ENCODE measurements around the gene TMEM120A. TPM values are rescaled to one million over a fixed set of nuclear protein-coding genes. Genes with fewer than 3 reads are reported as not detected.
"Not testable (repeated sequence)": the region's sequence is repeated elsewhere in the genome, so short reads cannot be mapped to it uniquely, and the experiment has no call there.

Gene TMEM120A
- total RNA-seq, 4 donors from 2014 or later = 14.4 to 53.9 (median 20.1) TPM

DNA sequence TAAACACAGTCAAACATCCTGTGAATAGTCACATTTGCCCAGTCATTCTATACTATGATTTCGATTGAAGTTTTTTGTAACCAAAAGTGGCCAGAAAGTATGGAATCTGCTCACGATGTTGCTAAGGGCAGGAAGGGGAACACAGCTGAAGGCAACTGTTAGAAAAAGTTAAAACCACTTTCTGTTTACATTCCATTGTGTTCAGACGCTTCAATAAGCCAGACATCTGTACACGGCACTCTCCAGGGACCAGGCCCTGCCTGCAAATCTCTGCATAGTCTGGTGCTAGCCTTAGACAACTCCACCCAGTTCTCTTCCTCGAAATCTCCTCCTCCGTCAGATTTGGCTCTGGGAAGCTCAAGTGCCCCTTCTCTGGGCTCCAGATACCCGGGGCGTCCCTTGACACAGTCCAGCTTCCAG lies 17.1 kb upstream of the TMEM120A start:
- intact Hi-C loops (cut with DNase I) = no loop called here

DNA sequence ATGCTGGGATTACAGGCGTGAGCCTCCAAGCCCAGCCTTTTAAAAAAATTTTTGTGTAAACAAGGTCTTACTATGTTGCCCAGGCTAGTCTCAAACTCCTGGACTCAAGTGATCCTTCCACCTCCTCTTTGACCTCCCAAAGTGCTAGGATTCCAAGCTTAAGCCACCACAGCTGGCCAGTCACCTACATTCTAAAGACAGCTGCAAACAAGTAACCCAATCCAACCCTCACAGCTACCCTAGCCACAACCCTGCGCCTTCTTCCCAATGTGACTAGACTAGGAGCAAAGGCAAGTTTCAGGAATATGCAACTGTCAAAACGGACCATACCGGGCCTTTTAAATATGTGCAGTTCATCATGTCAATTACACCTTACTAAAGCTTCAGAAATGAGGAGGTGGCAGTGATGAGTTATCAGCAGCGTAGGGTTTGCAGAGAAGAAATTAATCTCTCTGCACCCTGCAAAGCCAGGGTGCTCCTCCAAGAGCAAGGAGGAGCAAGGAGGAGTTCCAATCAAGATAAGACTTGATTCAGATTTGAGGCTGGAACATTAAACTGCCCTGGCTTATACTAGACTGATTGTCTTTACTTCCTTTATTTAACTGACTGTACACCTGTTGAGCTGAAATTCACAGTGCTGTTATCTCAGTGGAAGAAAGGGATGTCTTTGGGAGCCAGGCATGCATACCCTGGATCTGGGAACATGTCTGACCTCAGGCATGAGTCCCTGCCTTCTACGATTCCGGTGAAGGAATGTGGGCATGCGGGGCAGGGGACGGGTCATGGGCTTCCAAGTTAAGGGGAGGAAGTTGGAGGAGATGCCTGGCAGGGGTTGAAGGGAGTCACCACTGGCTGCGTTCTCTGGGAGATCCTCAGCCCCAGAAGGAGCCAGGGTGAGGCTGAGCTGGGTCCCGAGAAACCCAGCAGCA lies 15.5 kb upstream of the TMEM120A start:
- Histone ChIP-seq H3K9me3 (no peaks in the 10 kb centered on the region), H3K4me3 (no peak overlapping the region), H3K27ac (peak overlapping the region in 2 of 4 donors; percentile 53 to 73), H3K36me3 (peaks cover 0 to 44% (median 0%) of the 10 kb centered on the region in 3 donors), H3K4me1 (peaks cover 0 to 37% (median 17%) of the 10 kb centered on the region in 3 donors), H3K27me3 (no peaks in the 10 kb centered on the region)
- TF ChIP-seq POLR2A (IDR thresholded peaks at IDR 0.05) = no peak
- TF ChIP-seq, protein P1, sequence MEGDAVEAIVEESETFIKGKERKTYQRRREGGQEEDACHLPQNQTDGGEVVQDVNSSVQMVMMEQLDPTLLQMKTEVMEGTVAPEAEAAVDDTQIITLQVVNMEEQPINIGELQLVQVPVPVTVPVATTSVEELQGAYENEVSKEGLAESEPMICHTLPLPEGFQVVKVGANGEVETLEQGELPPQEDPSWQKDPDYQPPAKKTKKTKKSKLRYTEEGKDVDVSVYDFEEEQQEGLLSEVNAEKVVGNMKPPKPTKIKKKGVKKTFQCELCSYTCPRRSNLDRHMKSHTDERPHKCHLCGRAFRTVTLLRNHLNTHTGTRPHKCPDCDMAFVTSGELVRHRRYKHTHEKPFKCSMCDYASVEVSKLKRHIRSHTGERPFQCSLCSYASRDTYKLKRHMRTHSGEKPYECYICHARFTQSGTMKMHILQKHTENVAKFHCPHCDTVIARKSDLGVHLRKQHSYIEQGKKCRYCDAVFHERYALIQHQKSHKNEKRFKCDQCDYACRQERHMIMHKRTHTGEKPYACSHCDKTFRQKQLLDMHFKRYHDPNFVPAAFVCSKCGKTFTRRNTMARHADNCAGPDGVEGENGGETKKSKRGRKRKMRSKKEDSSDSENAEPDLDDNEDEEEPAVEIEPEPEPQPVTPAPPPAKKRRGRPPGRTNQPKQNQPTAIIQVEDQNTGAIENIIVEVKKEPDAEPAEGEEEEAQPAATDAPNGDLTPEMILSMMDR (IDR thresholded peaks at IDR 0.05) = no peak
- DNase-seq = no peak
- intact Hi-C loops (cut with DNase I) = no loop called here
- WGBS, 2 donors = 81 to 87% methylated on average over 8 to 10 of the region's 11 CpGs

More for the DNA sequence above, 17.1 kb upstream of the TMEM120A start:
- TF ChIP-seq, protein P1 (IDR thresholded peaks at IDR 0.05) = no peak
- no peak for TF ChIP-seq POLR2A (IDR thresholded peaks at IDR 0.05)
- WGBS, 2 donors = 56 to 69% methylated on average over 4 to 8 of the region's 8 CpGs
- Histone ChIP-seq H3K27me3 (no peaks in the 10 kb centered on the region), H3K27ac (peak overlapping the region in 3 of 4 donors; percentile 36 to 73 (median 53)), H3K9me3 (no peaks in the 10 kb centered on the region), H3K4me3 (no peak overlapping the region), H3K4me1 (peaks cover 0 to 37% (median 17%) of the 10 kb centered on the region in 3 donors), H3K36me3 (peaks cover 0 to 38% (median 0%) of the 10 kb centered on the region in 3 donors)
- no peak for DNase-seq

DNA sequence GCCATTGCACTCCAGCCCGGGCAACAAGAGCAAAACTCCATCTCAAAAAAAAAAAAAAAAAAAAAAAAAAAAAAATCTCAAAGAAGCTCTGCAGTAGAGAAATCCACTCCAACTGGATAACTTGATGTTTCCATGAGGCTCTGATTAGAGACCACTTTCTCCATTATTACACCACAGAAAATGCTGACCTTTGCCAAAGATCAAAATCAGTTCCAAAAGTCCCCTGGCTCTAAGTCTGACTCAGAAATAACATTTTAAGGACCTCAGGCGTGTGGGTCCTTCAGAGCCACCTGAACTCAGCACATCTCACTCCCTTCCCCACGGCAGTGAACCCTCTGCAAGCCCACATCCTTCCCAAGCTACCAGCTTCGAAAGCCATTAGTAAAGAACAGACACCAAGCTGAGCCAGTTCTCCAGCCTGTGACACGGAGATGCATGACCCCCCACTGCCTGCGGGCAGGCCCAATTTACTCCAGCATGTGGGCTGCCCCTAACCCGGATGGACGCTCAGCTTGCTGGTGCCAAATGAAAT lies 13.8 kb upstream of the TMEM120A start:
- no peak for DNase-seq
- H3K4me1 ChIP-seq = peaks cover 0 to 37% (median 17%) of the 10 kb centered on the region in 3 donors
- TF ChIP-seq, protein P1 (IDR thresholded peaks at IDR 0.05) = no peak
- no peak for TF ChIP-seq POLR2A (IDR thresholded peaks at IDR 0.05)
- H3K27me3 ChIP-seq = no peaks in the 10 kb centered on the region
- H3K27ac ChIP-seq = peak overlapping the region in 1 of 4 donors; percentile 9
- WGBS, 2 donors = 68 to 71% methylated on average over 4 to 7 of the region's 8 CpGs
- H3K36me3 ChIP-seq = peaks cover 0 to 55% (median 8%) of the 10 kb centered on the region in 3 donors
- no peaks in the 10 kb centered on the region for H3K9me3 ChIP-seq
- H3K4me3 ChIP-seq = no peak overlapping the region
- intact Hi-C loops (cut with DNase I) = no loop called here

DNA sequence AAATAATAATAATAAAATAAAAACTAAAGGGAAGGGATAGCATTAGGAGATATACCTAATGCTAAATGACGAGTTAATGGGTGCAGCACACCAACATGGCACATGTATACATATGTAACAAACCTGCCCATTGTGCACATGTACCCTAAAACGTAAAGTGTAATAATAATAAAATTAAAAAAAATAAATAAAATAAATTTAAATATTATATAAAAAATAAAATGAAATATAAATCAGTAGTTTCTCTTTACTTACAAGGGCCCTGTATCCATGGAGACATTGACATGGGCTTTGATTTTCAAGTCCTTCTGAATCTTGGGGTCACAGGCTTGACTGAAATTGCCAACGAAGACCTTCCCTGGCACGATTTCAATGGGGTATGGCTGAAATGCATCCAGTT lies 10.6 kb upstream of the TMEM120A start:
- H3K27me3 ChIP-seq; intact Hi-C loops (cut with DNase I); DNase-seq; H3K4me3 ChIP-seq; H3K9me3 ChIP-seq; H3K27ac ChIP-seq: not testable (repeated sequence)
- Histone ChIP-seq H3K4me1 (peaks cover 0 to 18% (median 11%) of the 10 kb centered on the region in 3 donors), H3K36me3 (peaks cover 0 to 59% (median 9%) of the 10 kb centered on the region in 3 donors)
- 83 to 88% methylated on average over 4 of the region's 4 CpGs for WGBS, 2 donors

DNA sequence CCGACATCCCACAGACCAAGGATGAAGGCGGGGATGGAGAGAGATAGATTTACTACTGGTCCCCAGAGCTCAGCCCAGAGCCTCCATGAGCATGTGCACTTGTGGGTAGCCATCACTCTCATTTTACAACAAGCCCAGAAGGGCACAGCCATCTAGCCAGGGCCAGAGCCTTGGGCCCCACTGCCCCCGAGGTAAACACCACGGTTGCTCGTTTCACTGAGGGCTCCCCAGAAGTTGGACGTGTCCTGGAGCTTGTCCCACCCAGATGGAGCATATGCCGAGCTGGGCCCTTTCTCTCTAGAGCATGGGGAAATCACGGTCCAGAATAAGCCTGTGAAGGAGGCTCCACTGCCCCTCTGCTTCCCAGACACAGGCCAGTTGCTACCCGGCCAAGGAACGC lies 9.0 kb upstream of the TMEM120A start:
- peaks cover 0 to 2% (median under 1%) of the 10 kb centered on the region in 3 donors for H3K4me1 ChIP-seq
- peaks cover 0 to 74% (median 9%) of the 10 kb centered on the region in 3 donors for H3K36me3 ChIP-seq
- no peak for DNase-seq
- H3K27me3 ChIP-seq = no peaks in the 10 kb centered on the region
- no peaks in the 10 kb centered on the region for H3K9me3 ChIP-seq
- TF ChIP-seq POLR2A (IDR thresholded peaks at IDR 0.05) = no peak
- TF ChIP-seq, protein P1 (IDR thresholded peaks at IDR 0.05) = no peak
- WGBS, 2 donors = 95 to 100% methylated on average over 2 to 6 of the region's 10 CpGs
- H3K4me3 ChIP-seq = no peak overlapping the region
- no peak overlapping the region for H3K27ac ChIP-seq
- intact Hi-C loops (cut with DNase I) = no loop called here

Data from esophagus squamous epithelium (tissue), 5 donors.